ENCODE data around the gene MIEF2.

GRCh38 chr17:18300725-18301480 lies 40.4 kb downstream of the MIEF2 start:
- no peak for TF ChIP-seq CTCF (IDR thresholded peaks at IDR 0.05; ENCODE audit: extremely low read depth in 1 of 2, insufficient read depth in 1 of 2, low read depth in 1 of 2, low read length in 2 of 2)
- TF ChIP-seq EZH2 (IDR thresholded peaks at IDR 0.05; ENCODE audit: borderline replicate concordance, low read depth, low read length, severe bottlenecking), result no peak
- TF ChIP-seq POLR2AphosphoS5 (IDR thresholded peaks at IDR 0.05; ENCODE audit: insufficient read depth, low read depth, low read length), result peak; percentile 71
- no peak for TF ChIP-seq JUN (IDR thresholded peaks at IDR 0.05; ENCODE audit: borderline replicate concordance, insufficient read depth, insufficient read length, low read depth)
- no peak for TF ChIP-seq GATA2 (IDR thresholded peaks at IDR 0.05; ENCODE audit: insufficient read depth, insufficient read length, low read depth, low read length)
